H9 (cell line): ENCODE results near the gene PARD6B. TPM values are rescaled to one million over a fixed set of nuclear protein-coding genes. Genes with fewer than 3 reads are reported as not detected.

Source experiments
- DNase-seq: peaks from one replicate; pipeline ENCODE4 v3.0.0-alpha.2; 2017
- H2AFZ ChIP-seq: one replicate; pipeline ENCODE4 v1.6.1; 2013; ENCODE audit warnings: mild to moderate bottlenecking, low read length, control low read depth, moderate library complexity
- H2AK5ac ChIP-seq: 2 replicates; pipeline ENCODE4 v1.6.1; 2013; ENCODE audit warnings: low read length, control low read depth, mixed read lengths; ENCODE audit not compliant: insufficient read length
- H2BK120ac ChIP-seq: one replicate; pipeline ENCODE4 v1.6.1; 2013; ENCODE audit warnings: low read depth, mild to moderate bottlenecking, low read length, control low read depth, inconsistent platforms; ENCODE audit not compliant: poor library complexity, severe bottlenecking
- H2BK12ac ChIP-seq: 2 replicates; pipeline ENCODE4 v1.6.1; 2013; ENCODE audit warnings: low read length, control low read depth, mixed read lengths, low read depth; ENCODE audit not compliant: insufficient read length
- H2BK15ac ChIP-seq: 2 replicates; pipeline ENCODE4 v1.6.1; 2013; ENCODE audit warnings: low read depth, low read length, control low read depth
- H2BK20ac ChIP-seq: one replicate; pipeline ENCODE4 v1.6.1; 2013; ENCODE audit warnings: low read depth, mild to moderate bottlenecking, low read length, control low read depth, inconsistent platforms; ENCODE audit not compliant: poor library complexity, severe bottlenecking
- H2BK5ac ChIP-seq: 2 replicates; pipeline ENCODE4 v1.6.1; 2013; ENCODE audit warnings: low read length, control low read depth, mixed read lengths; ENCODE audit not compliant: insufficient read length
- H3K14ac ChIP-seq: 2 replicates; pipeline ENCODE4 v1.6.1; 2013; ENCODE audit warnings: low read length, control low read depth; ENCODE audit not compliant: insufficient read depth
- H3K18ac ChIP-seq: 2 replicates; pipeline ENCODE4 v1.6.1; 2013; ENCODE audit warnings: low read depth, mild to moderate bottlenecking, mixed read lengths, low read length, control low read depth; ENCODE audit not compliant: insufficient read length
- H3K23ac ChIP-seq: 2 replicates; pipeline ENCODE4 v1.6.1; 2013; ENCODE audit warnings: low read length, control low read depth, mixed read lengths, low read depth; ENCODE audit not compliant: insufficient read length
- H3K23me2 ChIP-seq: 2 replicates; pipeline ENCODE4 v1.6.1; 2013; ENCODE audit warnings: low read depth, mild to moderate bottlenecking, mixed read lengths, low read length, control low read depth; ENCODE audit not compliant: insufficient read length, poor library complexity, severe bottlenecking
- H3K27ac ChIP-seq: 2 replicates; pipeline ENCODE4 v1.5.1; 2013; ENCODE audit warnings: low read length, control low read depth, mixed read lengths, low read depth; ENCODE audit not compliant: insufficient read length
- H3K27me3 ChIP-seq: 2 replicates; pipeline ENCODE4 v1.6.1; 2013; ENCODE audit warnings: low read length, control low read depth, inconsistent platforms; ENCODE audit not compliant: insufficient read depth
- H3K4ac ChIP-seq: 2 replicates; pipeline ENCODE4 v1.6.1; 2013; ENCODE audit warnings: low read depth, mild to moderate bottlenecking, control low read depth, inconsistent platforms, low read length, moderate library complexity
- H3K4me1 ChIP-seq: 2 replicates; pipeline ENCODE4 v1.6.1; 2013; ENCODE audit warnings: low read length, control low read depth, inconsistent platforms; ENCODE audit not compliant: insufficient read depth
- H3K4me2 ChIP-seq: 2 replicates; pipeline ENCODE4 v1.6.1; 2013; ENCODE audit warnings: low read length, control low read depth, mixed read lengths; ENCODE audit not compliant: insufficient read length, insufficient read depth
- H3K56ac ChIP-seq: 2 replicates; pipeline ENCODE4 v1.6.1; 2013; ENCODE audit warnings: low read depth, mild to moderate bottlenecking, mixed read lengths, low read length, control low read depth; ENCODE audit not compliant: insufficient read length
- H3K79me1 ChIP-seq: 2 replicates; pipeline ENCODE4 v1.6.1; 2013; ENCODE audit warnings: low read depth, mild to moderate bottlenecking, moderate library complexity, low read length, control low read depth, inconsistent platforms; ENCODE audit not compliant: insufficient read depth, poor library complexity, severe bottlenecking
- H3K79me2 ChIP-seq: 2 replicates; pipeline ENCODE4 v1.6.1; 2013; ENCODE audit warnings: low read length, control low read depth, inconsistent platforms; ENCODE audit not compliant: insufficient read depth
- H3K9ac ChIP-seq: 2 replicates; pipeline ENCODE4 v1.6.1; 2013; ENCODE audit warnings: low read length, control low read depth, mixed read lengths; ENCODE audit not compliant: insufficient read length; ENCODE audit errors: extremely low read depth
- H3K9me3 ChIP-seq: one replicate; pipeline ENCODE4 v1.6.1; 2013; ENCODE audit warnings: low read depth, low read length, inconsistent platforms; ENCODE audit not compliant: control insufficient read depth
- H3T11ph ChIP-seq: one replicate; pipeline ENCODE4 v1.6.1; 2013; ENCODE audit warnings: mild to moderate bottlenecking, low read length, control low read depth, inconsistent platforms
- H4K20me1 ChIP-seq: one replicate; pipeline ENCODE4 v1.6.1; 2013; ENCODE audit not compliant: control insufficient read depth, insufficient read length, insufficient read depth
- H4K5ac ChIP-seq: 2 replicates; pipeline ENCODE4 v1.6.1; 2013; ENCODE audit warnings: low read depth, mild to moderate bottlenecking, mixed read lengths, low read length, control low read depth; ENCODE audit not compliant: insufficient read length
- H4K8ac ChIP-seq: replicated peaks from 2 replicates; pipeline ENCODE4 v1.6.1; 2013; ENCODE audit warnings: low read length, control low read depth, mixed read lengths, low read depth; ENCODE audit not compliant: insufficient read length
- H4K91ac ChIP-seq: 2 replicates; pipeline ENCODE4 v1.6.1; 2013; ENCODE audit warnings: low read depth, mild to moderate bottlenecking, moderate library complexity, mixed read lengths, low read length, control low read depth; ENCODE audit not compliant: insufficient read length
- H3K27ac Mint-ChIP-seq, 3 experiments: 2 replicates in 2 of 3; 3 replicates in 1 of 3; pipeline ENCODE4 v1.8.0; 2020 to 2021; ENCODE audit warnings: mixed read lengths in 3 of 3, mild to moderate bottlenecking in 1 of 3, moderate library complexity in 1 of 3
- H3K27me3 Mint-ChIP-seq: 2 replicates; pipeline ENCODE4 v1.8.0; 2021; ENCODE audit warnings: low read depth, mild to moderate bottlenecking, moderate library complexity, mixed read lengths
- H3K36me3 Mint-ChIP-seq, 3 experiments: 2 replicates in 2 of 3; 3 replicates in 1 of 3; pipeline ENCODE4 v1.8.0; 2020 to 2021; ENCODE audit warnings: low read depth in 3 of 3, mixed read lengths in 3 of 3; ENCODE audit not compliant: insufficient read depth in 1 of 3
- H3K4me1 Mint-ChIP-seq, 2 experiments: 2 replicates each; pipeline ENCODE4 v1.8.0; 2020; ENCODE audit warnings: mixed read lengths in 2 of 2
- H3K4me3 Mint-ChIP-seq, 2 experiments: 2 replicates in 1 of 2; 3 replicates in 1 of 2; pipeline ENCODE4 v1.8.0; 2020 to 2021; ENCODE audit warnings: mild to moderate bottlenecking in 2 of 2, mixed read lengths in 2 of 2, moderate library complexity in 1 of 2
- H3K9me3 Mint-ChIP-seq, 2 experiments: 2 replicates in 1 of 2; 3 replicates in 1 of 2; pipeline ENCODE4 v1.8.0; 2020; ENCODE audit warnings: mild to moderate bottlenecking in 2 of 2, mixed read lengths in 2 of 2, moderate library complexity in 1 of 2
- WGBS: extraction: QIAGEN DNeasy Blood & Tissue Kit; methylation state at CpG from one replicate; pipeline ENCODE4 v1.1.7; 2013; ENCODE audit warnings: missing lambda C conversion rate, low lambda C conversion rate, mixed read lengths; ENCODE audit not compliant: insufficient read length; ENCODE audit errors: extremely low coverage; 5-methylcytosine and 5-hydroxymethylcytosine counted together
- total RNA-seq: library from RNA; stranded (reverse); gene quantifications from 2 replicates; pipeline ENCODE4 v1.2.1, GENCODE V29; 2021
- TF ChIP-seq, protein P1 (sequence below): fragments of 200-600 bp; sonication (generic); conservative IDR thresholded peaks from 3 replicates; pipeline ENCODE4 v1.8.0; 2021; ENCODE audit warnings: antibody characterized with exemption, mild to moderate bottlenecking

PARD6B gene
- total RNA-seq, 1 experiment from 2014 or later, result 27.4 TPM

DNA sequence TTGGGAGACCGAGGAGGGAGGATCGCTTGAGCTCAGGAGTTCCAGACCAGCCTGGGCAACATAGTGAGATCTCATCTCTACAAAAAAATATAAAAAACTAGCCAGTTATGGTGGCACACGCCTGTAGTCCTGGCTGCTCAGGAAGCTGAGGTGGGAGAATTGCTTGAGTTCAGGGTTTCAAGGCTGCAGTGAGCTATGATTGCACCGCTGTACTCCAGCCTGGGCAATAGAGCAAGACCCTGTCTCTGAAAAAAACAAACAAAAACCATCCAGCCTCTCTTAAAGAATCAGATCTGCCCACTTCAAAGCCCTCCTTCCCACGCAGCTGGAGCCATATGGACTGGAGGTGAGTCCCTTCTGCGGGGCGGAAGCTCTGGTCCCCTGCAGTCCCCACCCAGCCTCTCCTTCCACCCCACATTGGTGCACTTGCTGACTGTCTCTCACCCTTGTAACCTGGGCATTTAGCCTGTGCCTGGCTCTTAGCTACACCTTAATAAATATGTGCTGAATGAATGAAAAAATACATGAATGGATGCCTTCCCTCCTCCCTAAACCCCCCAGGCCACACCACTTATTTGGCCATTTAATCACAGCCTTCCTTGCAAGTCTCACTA, 7.2 kb upstream of the PARD6B start:
- Histone ChIP-seq H2AFZ (no peak overlapping the region), H4K20me1 (no peaks in the 10 kb centered on the region), H3K23me2 (no peaks in the 10 kb centered on the region), H3K9ac (no peak overlapping the region), H4K5ac (peak overlapping the region; percentile 12), H2BK20ac (no peak overlapping the region), H3K79me1 (no peaks in the 10 kb centered on the region), H2BK15ac (no peak overlapping the region), H3K23ac (no peak overlapping the region), H2BK5ac (no peak overlapping the region), H3K4me2 (no peak overlapping the region), H3K4me1 (no peaks in the 10 kb centered on the region; the same call in 1 of the 2 replicates), H3K27ac (no peak overlapping the region), H3K18ac (no peak overlapping the region), H2BK12ac (no peak overlapping the region), H2AK5ac (no peak overlapping the region), H3K79me2 (no peaks in the 10 kb centered on the region), H2BK120ac (no peak overlapping the region), H3K14ac (no peak overlapping the region), H3K56ac (no peak overlapping the region), H3T11ph (no peak overlapping the region), H3K27me3 (no peaks in the 10 kb centered on the region), H4K91ac (no peak overlapping the region), H3K9me3 (no peaks in the 10 kb centered on the region), H4K8ac (no peak overlapping the region), H3K4ac (no peak overlapping the region)
- no CpG with 5 or more reads among the region's 7 CpGs for WGBS
- DNase-seq, result no peak
- Mint-ChIP-seq H3K36me3 (no peaks in the 10 kb centered on the region), H3K9me3 (no peaks in the 10 kb centered on the region), H3K4me3 (no peak overlapping the region), H3K4me1 (peaks cover 3 to 4% of the 10 kb centered on the region in 2 experiments; a peak in 3 of 4 replicates), H3K27ac (no peak overlapping the region; a peak in 2 of 7 replicates), H3K27me3 (no peaks in the 10 kb centered on the region)
- TF ChIP-seq, protein P1, sequence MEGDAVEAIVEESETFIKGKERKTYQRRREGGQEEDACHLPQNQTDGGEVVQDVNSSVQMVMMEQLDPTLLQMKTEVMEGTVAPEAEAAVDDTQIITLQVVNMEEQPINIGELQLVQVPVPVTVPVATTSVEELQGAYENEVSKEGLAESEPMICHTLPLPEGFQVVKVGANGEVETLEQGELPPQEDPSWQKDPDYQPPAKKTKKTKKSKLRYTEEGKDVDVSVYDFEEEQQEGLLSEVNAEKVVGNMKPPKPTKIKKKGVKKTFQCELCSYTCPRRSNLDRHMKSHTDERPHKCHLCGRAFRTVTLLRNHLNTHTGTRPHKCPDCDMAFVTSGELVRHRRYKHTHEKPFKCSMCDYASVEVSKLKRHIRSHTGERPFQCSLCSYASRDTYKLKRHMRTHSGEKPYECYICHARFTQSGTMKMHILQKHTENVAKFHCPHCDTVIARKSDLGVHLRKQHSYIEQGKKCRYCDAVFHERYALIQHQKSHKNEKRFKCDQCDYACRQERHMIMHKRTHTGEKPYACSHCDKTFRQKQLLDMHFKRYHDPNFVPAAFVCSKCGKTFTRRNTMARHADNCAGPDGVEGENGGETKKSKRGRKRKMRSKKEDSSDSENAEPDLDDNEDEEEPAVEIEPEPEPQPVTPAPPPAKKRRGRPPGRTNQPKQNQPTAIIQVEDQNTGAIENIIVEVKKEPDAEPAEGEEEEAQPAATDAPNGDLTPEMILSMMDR, result no peak
